GM21737 (cell line): ENCODE data around the gene F5.

Source experiments
- ATAC-seq: cut with Tn5 transposase; IDR thresholded peaks from one replicate; pipeline ENCODE4 v1.9.1; 2021; ENCODE audit warnings: mild to moderate bottlenecking, moderate library complexity; ENCODE audit not compliant: unreplicated experiment

The F5 gene

GRCh38 chr1:169484101-169484500 is 102.2 kb downstream of the F5 start:
- no peak for ATAC-seq

DNA sequence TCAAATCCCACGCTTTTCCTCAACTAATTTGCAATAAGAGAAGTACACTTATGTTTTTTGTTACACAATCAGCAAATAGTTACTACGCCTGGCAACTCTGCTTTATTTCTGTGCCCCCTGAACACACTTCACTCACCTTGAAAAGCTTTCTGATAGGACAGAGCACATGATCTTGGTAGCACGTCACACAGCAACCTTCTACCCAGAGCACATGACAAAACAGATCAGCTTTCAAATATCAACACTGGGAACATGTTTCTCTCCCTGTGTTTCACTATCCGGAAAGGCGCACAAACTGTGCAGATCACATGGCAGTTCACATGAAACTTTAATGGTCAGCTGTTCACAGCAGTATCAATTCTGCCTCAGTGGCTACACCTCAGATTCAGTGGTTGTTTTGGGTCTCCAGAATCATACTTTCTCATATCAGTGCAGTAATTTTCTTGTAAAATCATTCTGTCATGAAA is 102.7 kb downstream of the F5 start:
- ATAC-seq: no peak

- no peak for ATAC-seq
Measured at GRCh38 chr1:169479363-169480066, 106.8 kb downstream of the F5 start.

GRCh38 chr1:169478094-169478672 is 108.1 kb downstream of the F5 start:
- ATAC-seq: no peak

GRCh38 chr1:169475806-169476387 is 110.4 kb downstream of the F5 start:
- no peak for ATAC-seq

DNA sequence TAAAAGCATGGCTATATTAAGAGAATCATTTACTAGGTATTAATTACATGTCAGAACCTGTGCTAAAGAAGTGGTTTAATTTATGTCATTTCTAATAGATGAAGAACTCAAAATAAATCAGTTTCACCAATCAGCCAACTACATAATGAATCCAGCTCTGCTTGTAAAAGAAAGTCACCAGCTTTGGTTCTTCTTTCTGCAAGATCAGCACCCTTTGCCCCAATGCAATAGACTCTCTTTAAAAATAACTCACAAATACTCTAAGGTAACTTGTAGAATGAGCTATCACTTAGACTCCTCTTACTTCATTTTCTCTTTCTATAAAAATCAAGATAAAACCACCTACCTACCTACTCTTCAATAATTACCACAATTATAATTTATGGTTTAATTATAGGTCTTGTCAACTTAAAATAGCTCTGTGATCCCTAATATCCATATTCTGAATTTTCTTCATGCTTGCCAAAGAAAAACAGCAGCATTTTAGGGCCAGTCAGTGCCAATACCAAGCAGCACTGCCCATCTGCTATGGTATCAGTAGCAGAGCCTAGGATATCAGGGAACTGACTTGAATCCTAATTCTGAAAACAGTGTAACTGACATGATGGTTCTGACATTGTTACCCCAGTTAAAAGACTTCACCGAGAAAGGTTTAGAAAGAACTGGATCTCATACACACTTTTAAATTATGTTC is 111.8 kb downstream of the F5 start:
- ATAC-seq: no peak

- ATAC-seq: no peak
Measured at GRCh38 chr1:169473347-169473746, 112.9 kb downstream of the F5 start.

GRCh38 chr1:169472738-169473137 is 113.5 kb downstream of the F5 start:
- ATAC-seq: no peak

DNA sequence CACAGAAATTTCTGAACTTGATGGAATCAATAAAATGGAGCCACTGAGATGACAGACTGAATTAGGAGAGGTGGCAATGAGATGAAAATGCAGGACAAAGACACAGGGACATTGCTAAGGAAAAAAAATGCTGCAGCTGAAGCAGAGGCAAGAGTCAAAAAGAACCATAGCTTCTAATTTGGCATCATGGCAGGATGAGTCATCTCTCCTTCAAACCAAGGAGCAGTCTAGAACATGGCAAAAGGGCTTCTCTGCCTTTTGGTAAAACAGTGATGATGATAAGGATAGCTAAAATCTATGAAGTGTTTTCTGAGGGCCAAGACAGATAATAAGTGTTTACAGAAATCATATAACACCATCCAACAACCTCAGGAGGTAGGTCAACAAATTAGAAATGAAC is 117.3 kb downstream of the F5 start:
- ATAC-seq: no peak

DNA sequence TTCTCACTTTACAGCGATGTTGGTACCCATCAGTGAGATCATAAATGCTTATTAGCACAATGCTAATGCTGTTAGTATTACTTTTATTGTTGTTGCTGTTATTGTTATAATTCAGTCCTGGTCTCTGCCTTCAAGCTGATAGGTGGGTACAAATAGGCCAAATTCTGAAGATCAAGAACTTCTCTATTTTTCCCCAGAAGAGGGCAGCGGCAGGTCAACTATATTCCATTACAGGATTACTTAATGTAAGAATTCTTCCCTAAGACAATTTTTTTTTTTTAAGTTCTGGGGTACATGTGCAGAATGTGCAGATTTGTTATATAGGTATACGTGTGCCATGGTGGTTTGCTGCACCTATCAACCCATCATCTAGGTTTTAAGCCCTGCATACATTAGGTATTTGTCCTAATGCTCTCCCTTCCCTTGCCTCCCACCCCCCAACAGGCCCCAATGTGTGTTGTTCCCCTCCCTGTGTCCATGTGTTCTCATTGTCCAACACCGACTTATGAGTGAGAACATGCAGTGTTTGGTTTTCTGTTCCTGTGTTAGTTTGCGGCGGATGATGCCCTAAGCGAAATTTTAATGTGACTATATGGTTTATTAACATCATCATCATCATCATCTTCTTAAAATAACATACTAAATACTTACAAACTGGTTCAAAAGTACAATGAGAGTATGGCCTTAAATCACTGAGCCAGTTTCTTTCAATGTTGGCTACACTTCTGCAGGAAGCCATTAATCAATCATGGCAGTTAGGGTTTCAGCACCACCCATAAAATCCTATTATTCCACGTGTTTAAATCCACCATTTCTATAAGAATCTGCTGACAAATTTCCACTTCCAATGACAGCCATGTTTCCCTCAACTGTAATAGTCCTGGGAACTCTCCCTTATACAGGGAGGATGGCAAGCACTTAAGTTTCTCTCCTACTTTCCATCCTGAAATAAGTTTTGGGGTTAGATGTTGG is 119.7 kb downstream of the F5 start:
- ATAC-seq: no peak

DNA sequence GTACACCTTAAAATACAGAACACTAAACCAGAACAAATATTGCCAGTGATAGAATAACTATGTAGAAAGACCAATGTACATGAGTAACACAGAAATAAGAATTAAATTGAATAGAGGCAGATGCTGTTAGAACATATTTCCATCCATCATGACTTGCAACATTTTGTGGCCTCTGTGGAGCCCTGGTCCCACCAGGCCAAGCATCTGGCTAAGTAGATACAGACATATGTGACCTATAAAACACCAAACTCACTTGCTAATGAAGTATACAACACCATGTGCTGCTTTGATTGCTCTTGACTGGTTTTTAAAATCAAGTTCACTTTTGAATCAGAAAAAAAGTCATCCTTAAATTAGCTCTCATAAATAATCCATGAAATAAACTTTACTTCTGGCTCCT is 121.0 kb downstream of the F5 start:
- no peak for ATAC-seq
